Umbilical cord (tissue), 2 donors: ENCODE data around the gene AHNAK. TPM values are rescaled to one million over a fixed set of nuclear protein-coding genes. Genes with fewer than 3 reads are reported as not detected.
"Not testable (repeated sequence)": the region's sequence is repeated elsewhere in the genome, so short reads cannot be mapped to it uniquely, and the experiment has no call there.

ENCODE experiments used
- DNase-seq: peaks from one replicate; pipeline ENCODE4 v3.0.0-alpha.2; 2015; ENCODE audit warnings: low spot score
- total RNA-seq: library from RNA; depleted of rRNA; stranded (reverse); fragments of >200 nt; gene quantifications from one replicate; pipeline ENCODE4 v1.2.3, GENCODE V29; 2014; ENCODE audit warnings: low replicate concordance; ENCODE audit not compliant: insufficient read depth

The AHNAK gene
- total RNA-seq, 1 donor from 2014 or later = 550 TPM

DNA sequence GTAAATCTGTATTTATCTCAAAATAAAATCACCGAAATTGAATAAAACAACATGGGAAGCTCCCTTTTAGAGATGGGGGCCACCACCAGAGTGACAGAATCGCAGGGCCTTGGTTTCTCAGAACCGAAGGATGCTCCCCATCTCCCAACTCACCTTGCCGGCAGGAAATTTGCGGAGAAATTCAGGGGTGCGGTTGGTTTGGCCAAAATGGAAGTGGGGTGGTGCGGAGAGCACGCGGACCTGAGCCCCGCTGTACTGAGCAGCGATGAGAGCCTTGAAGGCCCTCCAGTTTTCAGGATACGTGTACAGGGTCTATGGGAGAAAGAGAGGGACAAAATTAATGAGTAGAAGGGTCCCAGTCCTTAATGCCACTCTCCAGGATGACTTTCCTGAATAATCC, 25.8 kb upstream of the AHNAK start:
- no peak for DNase-seq

DNA sequence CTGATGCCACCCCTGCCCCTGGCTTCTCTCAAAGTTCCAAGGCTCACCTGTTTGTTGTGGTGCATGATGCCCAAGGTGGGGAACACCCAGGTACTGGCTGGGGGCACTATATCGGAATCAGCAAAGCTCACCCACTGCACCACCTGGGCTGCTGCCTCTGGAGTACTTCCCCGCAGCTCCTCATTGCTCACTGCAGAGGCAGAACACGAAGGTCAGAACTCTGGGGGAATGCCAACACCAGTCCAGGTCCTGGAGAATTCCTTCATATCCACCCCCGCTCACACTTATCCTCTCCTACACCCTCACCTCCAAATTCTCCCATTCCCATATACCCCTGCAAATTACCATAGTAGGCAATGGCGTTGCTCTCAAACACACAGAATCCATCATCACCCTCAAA, 24.9 kb upstream of the AHNAK start:
- DNase-seq = not testable (repeated sequence)

DNA sequence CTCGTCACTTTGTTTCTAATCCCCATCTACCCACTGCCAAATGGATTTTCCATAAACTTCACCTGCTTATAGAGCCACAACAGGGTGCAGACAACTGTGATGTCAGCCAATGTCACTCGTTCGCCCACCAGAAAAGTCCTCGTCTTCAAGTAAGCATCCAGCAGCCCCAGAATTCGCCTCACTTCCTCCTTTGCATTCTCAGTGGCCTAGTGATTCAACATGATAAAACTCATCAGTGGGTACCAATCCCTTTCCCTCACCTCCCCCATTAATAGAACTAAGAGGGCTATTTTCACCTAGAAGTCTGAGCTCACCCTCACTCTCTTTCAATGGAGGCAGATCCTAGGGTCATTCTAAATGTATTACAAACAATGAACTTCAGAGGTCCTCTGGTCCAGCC, 24.3 kb upstream of the AHNAK start:
- DNase-seq = not testable (repeated sequence)

DNA sequence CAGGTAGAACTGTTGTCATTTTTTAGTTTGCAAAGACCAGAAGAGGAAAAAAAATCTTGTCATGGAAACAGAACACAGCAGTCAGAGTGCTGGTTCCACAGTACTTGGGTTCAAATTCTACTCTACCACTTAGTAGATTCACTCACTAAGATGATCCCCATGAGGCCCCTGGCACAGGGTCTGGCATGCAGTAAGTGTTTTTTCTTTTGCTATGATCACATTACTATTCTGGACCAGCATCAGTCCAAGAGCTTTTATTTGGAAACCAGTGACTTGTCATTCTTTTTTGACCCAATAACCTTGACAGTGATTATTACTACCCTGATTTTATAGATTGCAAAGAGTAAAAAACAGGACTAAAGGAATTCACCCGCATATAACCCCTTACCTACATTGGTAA, 23.0 kb upstream of the AHNAK start:
- DNase-seq = no peak

DNA sequence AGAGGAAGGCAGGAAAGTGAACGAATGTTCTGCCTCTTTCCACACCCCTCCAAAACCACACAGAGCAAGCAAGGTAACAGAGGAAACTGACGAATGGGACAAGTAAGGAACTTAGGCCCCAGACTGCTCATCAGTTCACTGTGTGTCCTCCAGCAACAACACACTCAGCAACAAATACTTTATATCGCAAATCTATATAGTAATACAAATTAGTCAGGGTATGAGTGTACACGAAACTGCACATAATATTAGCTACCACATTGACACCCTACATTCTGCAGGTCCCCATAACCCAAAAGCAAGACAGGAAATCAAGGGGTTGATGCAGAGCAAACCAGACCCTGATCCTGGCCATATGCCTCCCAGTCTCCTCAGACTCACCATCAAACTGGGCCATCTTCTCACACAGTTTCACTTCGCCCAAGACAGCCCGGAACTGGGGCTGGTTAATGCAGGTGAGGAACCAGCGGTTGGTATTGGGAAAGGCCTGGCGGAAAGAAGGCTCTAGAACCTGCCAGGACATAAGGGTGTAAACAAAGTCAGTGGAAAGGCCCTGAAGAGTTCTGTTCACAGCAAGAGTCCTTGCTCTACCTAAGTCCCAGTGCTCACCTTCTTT, 20.5 kb upstream of the AHNAK start:
- DNase-seq = no peak

DNA sequence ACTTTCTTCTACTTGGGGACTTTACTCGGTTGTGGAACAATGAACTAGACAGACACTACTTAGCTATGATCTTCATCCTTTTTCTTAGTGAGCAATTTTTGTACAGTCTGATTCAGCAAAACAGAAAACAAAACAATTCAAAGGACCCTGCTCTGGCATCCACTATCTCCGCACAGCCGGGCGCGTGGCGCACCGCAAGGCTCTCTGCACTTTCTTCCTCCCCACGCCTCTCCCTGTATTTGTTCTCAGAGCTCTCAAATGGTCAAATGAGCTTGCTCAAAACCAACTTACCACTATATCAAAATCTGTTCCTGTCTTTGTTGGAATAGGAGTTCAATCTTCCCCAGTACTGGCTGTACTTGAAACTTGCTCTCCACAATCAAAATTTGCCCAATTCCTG, 19.6 kb upstream of the AHNAK start:
- DNase-seq = no peak

DNA sequence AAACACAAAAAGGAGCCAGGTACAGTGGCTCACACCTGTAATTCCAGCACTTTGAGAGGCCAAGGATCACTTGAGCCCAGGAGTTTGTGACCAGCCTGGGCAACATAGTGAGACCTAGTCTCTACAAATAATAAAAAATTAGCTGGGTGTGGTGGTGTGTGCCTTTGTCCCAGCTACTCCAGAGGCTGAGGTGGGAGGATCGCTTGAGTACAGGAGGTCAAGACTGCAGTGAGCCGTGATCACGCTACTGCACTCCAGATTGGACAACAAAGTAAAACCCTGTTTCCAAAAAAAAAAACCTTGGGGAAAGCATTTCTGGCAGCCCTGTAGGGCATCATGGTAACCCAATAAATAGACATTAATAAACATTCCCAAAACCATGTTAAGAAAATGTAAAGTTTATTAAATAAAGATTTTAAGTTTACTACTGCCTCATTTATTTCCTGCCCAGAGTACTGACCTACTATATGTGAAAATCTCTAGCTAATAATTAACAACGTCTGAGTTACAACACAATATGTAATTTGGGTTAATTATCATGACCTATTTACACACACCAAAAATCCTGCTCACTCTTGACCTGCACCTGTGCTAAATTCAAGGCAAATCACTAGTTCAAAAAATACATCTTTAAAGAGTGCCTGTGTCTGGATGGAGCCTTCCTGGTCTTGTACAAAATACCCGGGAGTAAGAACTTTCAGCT, 18.6 kb upstream of the AHNAK start:
- no peak for DNase-seq

DNA sequence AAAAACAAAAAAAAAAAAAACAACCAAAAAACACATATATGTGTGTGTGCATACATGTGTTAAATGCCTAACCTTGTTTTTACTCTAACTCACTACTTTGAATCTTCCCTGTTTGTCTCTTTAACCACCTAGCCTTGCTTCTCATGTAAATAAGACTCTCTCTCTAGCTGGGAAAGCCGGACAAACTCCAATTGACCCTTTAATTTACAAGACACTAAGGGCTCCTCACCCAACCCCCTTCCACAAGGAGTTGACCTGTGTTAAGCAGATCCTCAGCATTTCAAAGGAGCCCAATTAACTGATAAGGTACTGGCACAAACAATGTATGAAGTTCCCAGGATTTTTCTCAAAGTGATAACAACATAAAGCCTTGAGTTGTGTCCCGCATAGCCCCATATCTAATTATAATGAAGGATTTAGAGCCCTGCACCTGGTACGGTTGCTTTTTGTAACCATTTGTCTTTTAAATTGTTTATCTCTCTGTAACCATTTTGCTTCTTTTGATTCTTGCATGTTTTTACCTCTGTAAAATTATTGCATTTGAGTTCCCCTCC, 15.1 kb upstream of the AHNAK start:
- not testable (repeated sequence) for DNase-seq

DNA sequence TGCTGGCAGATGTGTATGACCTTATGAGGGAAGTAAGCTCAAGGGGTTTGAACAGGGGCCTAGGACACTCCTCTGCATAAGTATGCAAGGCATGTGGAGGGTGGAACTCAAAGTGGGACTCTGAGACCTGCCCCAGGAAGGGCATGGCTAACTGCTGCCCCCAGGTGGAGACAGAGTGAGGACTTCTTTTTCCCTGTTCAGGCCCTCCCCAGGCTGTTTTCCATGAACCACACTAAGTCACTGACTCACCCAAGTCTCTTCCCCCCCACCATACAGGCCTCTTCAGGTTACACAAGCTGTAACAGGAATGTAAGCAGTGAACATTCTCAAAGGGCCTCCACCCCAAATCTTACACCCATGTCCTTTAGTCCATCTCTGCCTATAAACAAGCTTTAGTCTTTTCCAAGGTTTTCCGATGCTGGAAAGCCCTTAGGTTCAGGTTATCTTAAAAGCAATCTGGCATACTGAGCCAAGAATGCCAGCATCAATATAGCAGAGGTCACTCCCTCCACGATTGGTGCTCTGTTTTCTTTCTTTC, 14.0 kb upstream of the AHNAK start:
- peak; percentile 98 for DNase-seq

DNA sequence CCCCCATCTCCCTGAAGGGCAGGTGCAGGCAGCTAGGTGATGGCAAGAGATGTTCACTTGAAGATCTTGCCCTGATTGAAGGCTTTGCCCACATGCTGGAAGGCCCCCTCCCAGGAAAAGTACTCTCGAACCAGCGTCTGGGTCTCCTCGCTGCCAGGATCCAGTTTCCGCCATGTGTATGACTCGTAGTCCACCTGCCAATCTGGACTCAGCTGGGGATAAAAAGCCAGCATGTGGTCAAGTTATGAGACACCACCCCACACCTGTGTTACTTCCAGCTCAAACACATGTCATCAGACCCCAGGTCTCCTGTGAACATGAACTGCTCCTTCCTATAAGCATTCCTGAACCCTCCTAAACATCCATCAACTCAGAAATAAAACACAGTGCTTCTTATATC, 13.0 kb upstream of the AHNAK start:
- DNase-seq = not testable (repeated sequence)

DNA sequence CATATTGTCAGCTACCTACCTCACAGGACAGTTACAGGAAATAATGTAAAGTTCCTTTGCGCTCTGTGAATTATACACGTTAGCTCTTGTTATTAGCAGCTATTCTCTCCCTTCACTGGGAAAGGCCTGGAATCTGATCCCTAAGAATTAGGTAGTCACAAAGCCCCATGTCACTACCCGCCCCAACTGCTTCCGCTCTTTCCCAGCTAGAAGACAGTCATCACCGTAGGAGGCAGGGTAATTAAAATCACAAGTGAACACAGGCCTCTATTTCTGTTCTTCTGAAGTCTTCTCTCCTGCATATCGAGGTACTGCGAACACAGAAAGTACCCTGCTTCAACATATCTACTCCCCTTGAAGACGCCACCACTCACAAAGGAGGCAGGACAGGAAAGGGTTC, 12.6 kb upstream of the AHNAK start:
- DNase-seq = no peak

DNA sequence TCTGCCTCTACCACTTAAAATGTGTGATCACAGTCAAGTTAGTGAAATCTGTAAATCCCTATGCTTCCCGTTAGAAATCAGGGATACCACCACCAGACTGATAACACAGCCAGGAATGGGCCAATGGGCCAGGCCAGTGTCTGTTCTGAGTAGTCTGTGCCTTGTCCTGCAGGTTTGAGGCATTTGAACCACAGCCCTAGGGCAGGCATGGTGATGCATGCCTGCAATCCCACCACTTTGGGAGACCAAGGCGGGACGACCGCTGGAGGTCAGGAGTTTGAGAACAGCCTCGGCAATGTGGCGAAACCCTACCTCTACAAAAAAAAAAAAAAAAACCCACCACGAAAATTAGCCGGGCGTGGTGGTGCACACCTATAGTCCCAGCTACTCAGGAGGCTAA, 12.1 kb upstream of the AHNAK start:
- DNase-seq = no peak

DNA sequence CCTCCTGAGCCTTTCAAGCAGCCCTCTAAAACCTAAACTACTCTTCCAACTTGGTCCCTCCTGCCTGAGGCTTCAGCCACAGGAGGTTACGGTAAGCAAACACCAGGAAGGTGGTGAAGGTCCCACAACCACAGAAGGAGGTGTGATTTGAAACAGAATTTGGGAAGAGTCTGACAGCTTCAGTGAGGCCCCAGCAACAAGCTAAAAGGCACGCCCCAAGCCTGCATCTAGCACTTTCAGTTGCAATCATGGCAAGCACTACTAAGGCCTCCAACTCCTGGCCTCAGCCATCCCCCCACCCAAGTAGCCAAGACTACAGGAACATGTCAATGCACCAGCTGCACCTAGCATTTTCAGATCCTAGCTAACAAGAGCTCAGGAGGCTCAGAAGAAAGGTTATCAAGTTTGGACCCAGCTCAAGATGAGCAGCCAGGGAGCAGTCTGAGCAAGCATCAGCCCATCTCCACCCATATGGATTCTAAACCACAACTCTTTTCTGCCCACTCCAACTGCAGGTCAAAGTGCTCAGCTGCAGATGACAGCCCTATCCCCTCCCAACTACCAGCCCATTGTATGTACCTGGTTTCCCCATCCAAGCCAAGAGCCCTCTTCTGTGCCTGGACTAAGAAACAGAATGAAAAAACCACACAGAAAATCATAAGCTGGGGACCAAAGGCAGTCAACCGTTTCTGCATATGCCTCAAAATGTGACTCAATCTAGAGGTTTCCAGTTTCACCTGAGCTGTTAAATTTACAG, 10.4 kb upstream of the AHNAK start:
- peak; percentile 19 for DNase-seq

DNA sequence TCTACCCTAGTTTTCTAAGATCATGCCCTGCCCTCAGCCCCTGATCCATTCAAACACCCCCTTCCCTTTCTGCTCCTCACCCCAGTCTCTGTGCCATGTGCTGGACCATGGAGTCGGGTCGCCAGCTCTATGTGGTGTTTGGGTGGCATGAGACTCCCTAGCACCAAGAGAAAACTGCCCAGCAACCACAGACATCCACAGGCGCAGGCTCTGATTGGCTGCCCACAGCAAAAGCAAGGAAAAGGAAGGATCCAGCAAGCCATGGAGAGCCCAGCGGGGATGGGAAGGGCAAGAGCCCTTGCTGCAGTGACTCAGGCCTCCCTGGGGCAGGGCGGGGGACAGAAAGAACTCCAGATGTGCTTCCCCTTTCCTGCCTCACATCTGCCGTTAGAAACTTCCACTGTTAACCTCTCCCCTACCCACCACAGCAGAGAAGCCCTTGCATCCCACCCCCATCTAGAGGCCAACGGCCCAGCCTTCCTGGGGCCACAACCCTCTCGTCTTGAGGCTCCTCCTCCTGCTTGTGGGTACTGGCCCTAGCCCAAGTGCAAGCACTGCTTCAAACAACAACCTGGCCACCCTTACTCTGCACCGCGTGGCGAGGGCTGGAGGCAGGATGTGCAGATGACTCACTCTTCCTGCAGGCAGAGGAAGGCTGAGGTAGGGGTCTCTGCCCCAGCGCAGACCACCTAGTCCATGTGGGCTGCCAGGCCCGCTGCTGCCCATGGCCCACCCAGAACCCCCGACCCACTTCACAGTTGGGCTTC, 9.7 kb upstream of the AHNAK start:
- peak; percentile 97 for DNase-seq

DNA sequence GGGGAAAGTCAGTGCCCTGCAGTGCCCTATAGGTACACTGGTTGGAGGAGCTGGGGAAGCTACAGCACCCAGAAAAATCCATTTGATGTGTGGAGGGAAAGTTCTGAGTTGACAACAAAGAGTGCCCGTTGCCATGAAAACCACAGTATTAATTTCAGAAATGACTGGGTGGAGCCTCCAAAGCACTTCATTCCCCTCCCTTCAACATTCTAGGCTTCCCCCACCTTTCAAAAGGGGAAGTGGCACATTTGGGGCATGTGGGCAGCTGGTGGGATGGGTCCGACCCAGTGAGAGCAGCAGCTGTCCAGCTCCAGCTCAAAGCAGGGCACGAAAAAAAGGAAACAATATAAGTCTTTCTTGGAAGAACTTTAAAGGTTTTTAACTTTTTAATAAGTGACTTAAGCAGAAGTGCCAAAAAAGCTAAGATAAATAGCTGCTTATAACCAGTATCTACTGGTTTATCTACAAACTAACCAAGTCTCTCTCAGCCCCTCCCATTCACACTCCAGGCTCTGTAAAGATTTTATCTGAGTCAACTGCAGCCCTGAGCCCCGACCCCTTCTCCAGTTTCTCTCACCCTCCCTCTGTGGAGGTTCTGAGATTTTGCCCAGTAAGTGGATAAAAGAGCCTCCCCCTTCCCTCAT, 9.0 kb upstream of the AHNAK start:
- peak; percentile 79 for DNase-seq

DNA sequence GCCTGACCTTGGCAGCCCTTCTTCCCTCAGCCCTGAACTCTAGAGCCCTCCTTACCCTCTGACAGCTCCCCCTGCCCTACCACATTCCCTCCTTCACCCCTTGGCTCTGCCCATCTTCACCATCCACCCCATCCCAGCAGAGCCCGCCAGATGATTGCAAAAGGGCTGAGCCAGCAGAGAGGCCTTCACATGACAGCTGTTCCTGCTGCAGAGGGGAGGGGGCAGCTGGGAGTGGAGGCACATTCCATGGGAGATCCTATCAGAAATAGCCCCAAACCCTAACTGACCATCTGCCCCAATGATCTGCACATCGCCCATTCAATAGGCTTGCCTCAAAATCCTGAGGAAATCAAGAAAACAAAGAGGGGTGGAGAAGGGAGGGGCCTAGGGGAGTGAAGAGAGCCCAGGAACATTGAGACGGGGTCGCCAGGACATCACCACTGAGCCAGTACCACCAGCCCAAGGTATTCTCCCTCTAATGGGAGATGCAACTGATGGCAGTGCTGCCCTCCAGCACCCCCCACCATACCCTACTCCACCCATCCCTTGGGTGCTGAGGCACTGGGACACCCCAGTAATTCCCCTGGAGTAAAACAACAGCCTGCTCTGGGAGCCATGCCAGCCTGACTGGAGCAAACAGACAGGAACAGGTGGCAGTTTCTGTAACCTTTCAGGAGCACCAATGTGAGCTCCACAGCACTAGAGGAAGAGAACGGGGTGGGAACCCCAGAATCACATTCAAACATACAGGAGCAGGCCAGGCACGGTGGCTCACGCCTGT, 8.0 kb upstream of the AHNAK start:
- DNase-seq = peak; percentile 42

DNA sequence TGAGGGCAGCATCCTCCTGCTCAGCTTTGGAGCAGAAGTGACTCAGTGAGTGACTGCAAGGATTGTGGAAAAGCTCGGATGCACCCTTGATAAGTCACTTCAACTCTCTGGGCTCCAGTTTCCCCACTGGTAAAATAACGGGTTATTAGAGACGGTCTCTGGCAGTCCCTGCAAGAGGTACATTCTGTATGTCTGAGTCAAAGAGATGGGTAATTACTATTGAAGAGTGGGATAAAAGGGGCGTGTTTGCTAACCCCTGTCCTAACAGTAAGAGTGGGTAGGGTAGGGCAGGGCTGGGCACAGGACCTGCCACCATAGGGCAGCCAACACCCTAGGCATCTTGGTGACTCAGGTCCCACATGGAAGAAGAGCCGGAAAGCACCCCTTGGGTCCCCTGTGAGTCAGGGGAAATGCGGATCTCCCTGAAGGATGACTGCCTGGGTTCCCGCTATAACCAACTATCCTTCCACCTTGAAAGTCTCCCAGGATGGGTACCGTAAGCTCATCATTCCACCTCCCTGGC, 7.3 kb upstream of the AHNAK start:
- DNase-seq = no peak

DNA sequence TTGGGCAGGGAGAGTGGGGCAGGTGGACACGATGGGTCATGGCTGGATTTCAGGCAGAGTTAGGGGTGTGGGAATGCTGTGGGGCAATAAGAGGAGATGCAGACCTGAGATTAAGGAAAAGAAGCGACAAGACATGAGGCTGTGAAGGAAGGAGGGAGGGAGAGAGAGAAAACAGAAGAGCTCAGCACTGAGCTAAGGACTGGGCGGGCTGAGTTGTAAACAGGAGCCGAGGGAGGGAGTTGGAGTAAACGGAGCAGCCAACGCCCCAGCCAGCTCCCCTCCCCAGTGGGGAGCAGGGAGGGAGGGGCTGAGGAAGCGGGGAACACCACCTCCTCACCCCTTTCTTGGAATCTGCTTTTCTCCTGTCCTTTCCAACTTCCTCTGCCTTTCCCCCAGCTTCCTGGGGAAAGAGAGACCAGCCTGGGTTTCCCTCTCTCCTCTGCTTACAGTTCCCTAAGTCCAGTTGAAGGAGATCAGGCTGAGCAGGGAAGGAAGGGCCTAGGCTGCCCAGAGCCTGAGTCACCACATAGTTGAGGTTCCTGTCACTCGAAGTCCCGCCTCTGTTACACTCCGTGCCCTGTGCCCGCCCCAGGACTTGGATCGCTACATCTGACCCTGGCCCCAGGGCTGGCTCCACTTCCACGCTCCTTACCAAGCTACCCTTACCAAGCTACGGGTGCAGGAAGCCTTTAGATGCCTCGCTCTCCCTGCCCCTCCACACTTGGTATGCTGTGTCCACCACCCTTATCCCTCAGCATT, 6.7 kb upstream of the AHNAK start:
- DNase-seq = peak; percentile 96

DNA sequence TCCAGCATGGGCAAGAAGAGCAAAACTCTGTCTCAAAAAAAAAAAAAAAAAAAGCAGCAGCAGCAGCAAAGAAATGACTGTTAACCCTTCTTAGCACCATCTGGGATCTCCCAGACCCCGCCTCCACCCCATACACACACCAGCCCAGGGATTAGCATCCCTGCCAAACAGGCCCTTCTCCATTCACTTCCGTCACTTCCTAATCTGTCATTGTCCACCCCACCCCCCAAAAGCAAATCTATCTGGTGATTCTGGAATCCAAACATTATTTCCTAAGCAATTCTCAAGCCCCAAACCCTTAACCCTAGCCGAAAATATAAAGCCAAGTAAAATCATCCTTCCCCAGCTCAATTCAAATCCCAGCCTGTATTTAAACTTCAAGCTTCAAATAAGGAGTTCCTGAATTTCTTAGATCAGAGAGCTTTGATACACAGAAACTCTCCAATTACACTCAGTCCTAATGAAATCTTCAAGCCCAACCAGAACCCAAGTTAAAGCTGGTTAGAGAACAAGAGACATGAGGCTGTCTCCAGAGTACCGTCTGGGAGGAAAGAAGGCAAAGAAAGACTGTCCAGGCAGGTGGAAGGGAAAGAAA, 6.0 kb upstream of the AHNAK start:
- peak; percentile 77 for DNase-seq
